AG08395 (cell line): ENCODE data around the gene EIF1.

Source experiments
- DNase-seq: peaks from one replicate; pipeline ENCODE4 v3.0.0; 2012; ENCODE audit warnings: mixed read lengths, low spot score

Gene EIF1

DNA sequence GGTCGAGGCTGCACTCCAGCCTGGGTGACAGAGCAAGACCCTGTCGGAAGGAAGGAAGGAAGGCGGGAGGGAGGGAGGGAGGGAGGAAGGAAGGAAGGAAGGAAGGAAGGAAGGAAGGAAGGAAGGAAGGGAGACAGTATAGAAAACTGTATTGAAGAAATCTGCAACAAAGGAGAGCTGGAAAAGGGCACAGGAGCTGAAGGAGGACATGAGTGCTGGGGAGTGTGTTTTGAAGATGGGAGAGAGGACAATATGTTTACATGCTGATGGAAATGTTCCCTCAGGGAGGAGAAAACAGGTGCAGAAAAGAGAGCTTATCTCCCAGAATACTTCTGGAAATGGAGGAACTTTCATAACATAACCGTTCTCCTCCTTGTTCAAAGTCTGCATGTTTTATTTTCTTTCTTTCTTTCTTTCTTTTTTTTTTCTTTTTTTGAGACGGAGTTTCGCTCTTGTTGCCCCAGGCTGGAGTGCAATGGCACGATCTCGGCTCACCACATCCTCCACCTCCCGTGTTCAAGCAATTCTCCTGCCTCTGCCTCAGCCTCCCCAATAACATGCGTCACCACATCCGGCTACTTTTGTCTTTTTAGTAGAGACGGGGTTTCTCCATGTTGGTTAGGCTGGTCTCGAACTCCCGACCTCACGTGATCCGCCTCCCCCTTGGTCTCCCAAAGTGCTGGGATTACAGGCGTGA lies 48.4 kb downstream of the EIF1 start:
- DNase-seq: no peak

GRCh38 chr17:41737680-41738023 lies 49.0 kb downstream of the EIF1 start:
- no peak for DNase-seq

DNA sequence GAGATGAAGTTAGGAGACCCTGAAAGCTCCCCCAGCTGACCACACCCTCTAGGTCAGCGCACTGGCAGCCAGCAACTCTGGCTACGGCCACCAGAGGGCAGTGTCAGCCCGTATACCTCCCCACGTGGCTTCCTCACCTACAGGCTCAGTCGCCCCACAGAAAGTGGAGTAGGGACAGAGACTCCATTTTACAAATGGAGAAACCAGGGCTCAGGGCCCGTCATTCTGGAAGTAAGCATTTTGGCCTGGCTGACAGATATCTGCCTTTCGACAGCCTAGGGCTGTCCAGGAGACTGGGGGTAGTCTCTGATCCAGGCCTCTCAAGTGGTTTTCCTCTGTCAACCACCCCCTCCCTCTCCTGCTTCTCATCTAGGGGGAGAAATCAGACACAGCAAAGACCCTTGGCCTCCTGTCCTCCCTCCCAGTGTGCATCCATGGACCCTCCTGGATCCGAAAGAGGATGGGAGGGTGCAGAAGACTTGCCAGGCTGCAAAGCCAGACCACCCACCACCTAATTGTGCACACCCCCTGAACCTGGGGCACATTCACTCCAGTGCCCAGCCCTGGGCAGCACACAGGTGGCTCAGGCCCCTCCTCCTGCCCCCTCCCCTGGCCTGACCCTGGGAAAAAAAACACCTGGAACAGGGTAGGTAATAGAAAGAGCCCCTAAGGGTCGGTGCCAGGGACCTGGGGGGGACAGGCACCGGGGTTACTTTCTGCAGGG lies 49.6 kb downstream of the EIF1 start:
- DNase-seq: peak; percentile 89

DNA sequence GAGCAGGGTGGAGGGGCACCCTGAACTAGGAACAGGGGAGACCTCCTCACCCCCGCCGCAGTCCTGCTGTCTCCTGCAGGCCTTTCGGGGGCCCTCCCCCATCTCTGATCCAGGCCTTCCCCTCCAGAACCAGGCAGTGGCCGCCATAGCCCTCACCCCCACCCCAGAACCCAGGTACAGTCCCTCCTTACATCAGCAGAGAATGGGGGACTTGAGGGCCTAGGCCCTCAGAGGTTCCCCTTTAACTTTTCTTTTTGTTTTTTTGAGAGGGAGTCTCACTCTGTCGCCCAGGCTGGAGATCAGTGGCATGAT lies 50.1 kb downstream of the EIF1 start:
- no peak for DNase-seq

DNA sequence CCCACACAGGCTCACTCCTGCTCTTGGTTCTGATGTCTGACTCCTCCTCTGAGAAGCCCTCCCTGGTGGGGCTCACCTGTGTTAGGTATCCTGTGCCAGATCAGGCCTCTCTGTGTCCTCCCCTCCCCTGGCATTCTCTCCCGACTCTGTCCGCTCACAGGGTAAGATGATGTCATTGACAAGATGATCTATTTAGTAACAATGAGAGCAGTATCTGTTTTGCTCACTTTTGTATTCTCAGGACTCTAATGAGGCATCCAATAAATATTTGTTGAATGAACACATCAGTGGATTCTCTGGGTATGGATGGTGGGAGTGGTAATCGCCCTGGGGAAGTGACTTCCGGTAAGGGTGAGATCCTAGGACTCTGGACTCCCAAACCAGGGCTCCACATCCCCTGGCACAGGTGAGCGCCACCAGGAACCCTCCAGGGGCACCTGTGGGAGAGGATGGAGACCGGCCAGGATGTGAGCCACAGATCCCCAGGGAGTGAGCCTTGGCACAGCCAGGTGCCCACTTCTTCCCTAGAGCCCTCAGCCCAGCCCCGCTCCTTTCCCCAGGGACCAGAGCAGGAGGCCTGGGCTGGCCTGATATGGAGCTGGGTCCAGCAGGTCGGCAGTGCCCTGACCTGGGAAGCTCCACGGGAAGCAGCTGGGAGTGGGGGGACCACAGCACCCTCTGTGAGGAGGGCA lies 51.1 kb downstream of the EIF1 start:
- DNase-seq: peak; percentile 53

GRCh38 chr17:41740506-41740905 lies 51.8 kb downstream of the EIF1 start:
- no peak for DNase-seq

DNA sequence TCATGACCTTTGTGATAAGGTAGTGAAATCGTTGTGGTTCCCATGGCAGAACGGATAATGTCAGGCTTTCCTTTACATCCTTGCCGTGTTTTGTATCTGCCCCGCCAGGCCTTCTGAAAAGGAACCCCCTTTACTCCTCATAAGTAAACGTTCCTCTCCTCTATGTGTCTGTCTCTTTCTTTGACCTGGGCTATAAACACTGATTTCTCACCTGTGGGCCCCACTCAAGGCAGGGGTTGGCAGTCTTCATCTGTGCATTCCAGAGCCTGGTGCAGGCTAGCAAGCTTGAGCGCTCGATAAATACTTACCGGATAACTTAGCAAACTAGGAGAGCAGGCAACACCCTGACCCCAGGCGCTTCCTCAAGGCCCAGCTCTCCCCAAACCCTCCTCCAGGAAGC lies 53.0 kb downstream of the EIF1 start:
- no peak for DNase-seq
